Neural cell (in vitro differentiated cells): Measurements from ENCODE around the gene ZNF580.

Experiments
- EP300 ChIP-seq: fragments of 450-650 bp; conservative IDR thresholded peaks from 2 replicates; pipeline ENCODE4 v1.6.1; 2014; ENCODE audit warnings: antibody characterized with exemption, mild to moderate bottlenecking, moderate library complexity; ENCODE audit not compliant: poor library complexity, severe bottlenecking
- EZH2 ChIP-seq: fragments of 200-600, 300-800 bp; shearing (Covaris generic), sonication (generic); IDR thresholded peaks from 2 replicates; pipeline ENCODE4 v1.6.1; 2014; ENCODE audit warnings: antibody characterized with exemption, low read length, borderline replicate concordance, mild to moderate bottlenecking; ENCODE audit not compliant: insufficient read depth, poor library complexity, severe bottlenecking
- POLR2AphosphoS5 ChIP-seq: IDR thresholded peaks from 2 replicates; pipeline ENCODE4 v1.6.1; 2012
- RAD21 ChIP-seq: fragments of 450-650 bp; conservative IDR thresholded peaks from 2 replicates; pipeline ENCODE4 v1.6.1; 2014; ENCODE audit warnings: antibody characterized with exemption, mild to moderate bottlenecking, moderate library complexity
- SMC3 ChIP-seq: fragments of 450-650 bp; conservative IDR thresholded peaks from 2 replicates; pipeline ENCODE4 v1.6.1; 2014; ENCODE audit warnings: antibody characterized with exemption, mild to moderate bottlenecking, moderate library complexity; ENCODE audit not compliant: poor library complexity
- TAF1 ChIP-seq: IDR thresholded peaks from 2 replicates; pipeline ENCODE4 v1.6.1; 2012; ENCODE audit warnings: low read depth
- TF ChIP-seq, protein P1 (sequence below): fragments of 450-650 bp; IDR thresholded peaks from 2 replicates; pipeline ENCODE4 v1.5.1; 2014; ENCODE audit warnings: antibody characterized with exemption, mild to moderate bottlenecking, moderate library complexity; ENCODE audit not compliant: poor library complexity, severe bottlenecking
- TF ChIP-seq, protein P2 (sequence below): IDR thresholded peaks from 2 replicates; pipeline ENCODE4 v1.6.1; 2012; ENCODE audit warnings: borderline replicate concordance

DNA sequence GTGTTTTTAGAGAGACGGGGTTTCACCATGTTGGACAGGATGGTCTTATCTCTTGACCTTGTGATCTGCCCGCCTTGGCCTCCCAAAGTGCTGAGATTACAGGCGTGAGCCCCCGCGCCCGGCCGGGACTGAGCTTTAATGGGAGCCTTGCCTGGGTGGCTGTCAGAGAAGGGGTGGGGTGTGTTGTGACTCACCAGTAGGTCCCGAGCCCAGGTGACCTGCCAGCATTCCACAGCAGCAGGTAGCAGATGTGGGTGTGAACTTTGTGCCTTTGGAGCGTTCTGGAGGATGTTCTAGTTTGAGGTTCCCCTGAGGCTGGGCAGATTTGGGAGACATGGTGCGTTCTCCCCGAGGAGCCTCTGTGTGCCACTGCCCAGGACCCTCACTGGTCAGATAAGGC is 27.2 kb downstream of the ZNF580 start:
- TF ChIP-seq, protein P1, sequence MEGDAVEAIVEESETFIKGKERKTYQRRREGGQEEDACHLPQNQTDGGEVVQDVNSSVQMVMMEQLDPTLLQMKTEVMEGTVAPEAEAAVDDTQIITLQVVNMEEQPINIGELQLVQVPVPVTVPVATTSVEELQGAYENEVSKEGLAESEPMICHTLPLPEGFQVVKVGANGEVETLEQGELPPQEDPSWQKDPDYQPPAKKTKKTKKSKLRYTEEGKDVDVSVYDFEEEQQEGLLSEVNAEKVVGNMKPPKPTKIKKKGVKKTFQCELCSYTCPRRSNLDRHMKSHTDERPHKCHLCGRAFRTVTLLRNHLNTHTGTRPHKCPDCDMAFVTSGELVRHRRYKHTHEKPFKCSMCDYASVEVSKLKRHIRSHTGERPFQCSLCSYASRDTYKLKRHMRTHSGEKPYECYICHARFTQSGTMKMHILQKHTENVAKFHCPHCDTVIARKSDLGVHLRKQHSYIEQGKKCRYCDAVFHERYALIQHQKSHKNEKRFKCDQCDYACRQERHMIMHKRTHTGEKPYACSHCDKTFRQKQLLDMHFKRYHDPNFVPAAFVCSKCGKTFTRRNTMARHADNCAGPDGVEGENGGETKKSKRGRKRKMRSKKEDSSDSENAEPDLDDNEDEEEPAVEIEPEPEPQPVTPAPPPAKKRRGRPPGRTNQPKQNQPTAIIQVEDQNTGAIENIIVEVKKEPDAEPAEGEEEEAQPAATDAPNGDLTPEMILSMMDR = no peak
- TF ChIP-seq SMC3 (no peak), RAD21 (no peak), EP300 (no peak), TAF1 (no peak), POLR2AphosphoS5 (no peak), EZH2 (no peak)
- TF ChIP-seq, protein P2, sequence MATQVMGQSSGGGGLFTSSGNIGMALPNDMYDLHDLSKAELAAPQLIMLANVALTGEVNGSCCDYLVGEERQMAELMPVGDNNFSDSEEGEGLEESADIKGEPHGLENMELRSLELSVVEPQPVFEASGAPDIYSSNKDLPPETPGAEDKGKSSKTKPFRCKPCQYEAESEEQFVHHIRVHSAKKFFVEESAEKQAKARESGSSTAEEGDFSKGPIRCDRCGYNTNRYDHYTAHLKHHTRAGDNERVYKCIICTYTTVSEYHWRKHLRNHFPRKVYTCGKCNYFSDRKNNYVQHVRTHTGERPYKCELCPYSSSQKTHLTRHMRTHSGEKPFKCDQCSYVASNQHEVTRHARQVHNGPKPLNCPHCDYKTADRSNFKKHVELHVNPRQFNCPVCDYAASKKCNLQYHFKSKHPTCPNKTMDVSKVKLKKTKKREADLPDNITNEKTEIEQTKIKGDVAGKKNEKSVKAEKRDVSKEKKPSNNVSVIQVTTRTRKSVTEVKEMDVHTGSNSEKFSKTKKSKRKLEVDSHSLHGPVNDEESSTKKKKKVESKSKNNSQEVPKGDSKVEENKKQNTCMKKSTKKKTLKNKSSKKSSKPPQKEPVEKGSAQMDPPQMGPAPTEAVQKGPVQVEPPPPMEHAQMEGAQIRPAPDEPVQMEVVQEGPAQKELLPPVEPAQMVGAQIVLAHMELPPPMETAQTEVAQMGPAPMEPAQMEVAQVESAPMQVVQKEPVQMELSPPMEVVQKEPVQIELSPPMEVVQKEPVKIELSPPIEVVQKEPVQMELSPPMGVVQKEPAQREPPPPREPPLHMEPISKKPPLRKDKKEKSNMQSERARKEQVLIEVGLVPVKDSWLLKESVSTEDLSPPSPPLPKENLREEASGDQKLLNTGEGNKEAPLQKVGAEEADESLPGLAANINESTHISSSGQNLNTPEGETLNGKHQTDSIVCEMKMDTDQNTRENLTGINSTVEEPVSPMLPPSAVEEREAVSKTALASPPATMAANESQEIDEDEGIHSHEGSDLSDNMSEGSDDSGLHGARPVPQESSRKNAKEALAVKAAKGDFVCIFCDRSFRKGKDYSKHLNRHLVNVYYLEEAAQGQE = no peak
